Endothelial cell of umbilical vein (primary cell): Measurements from ENCODE around the gene ERRFI1. TPM values are rescaled to one million over a fixed set of nuclear protein-coding genes. Genes with fewer than 3 reads are reported as not detected.

Experiments used
- BruUV-seq: library from RNA; stranded (reverse); fragments of 400-500 nt; replicated peaks from 2 replicates; lab custom pipeline; 2021; lab: Mats Ljungman, UMichigan
- CTCF ChIA-PET: fragments of 300-600, 350-600 bp; sonication (Branson Sonifier 250); formaldehyde crosslinking; loops from one replicate; lab custom pipeline; 2021; ENCODE audit warnings: antibody characterized with exemption, inconsistent platforms; lab: Charles Lee
- POLR2A ChIA-PET: fragments of 300-600, 350-600 bp; sonication (Branson Sonifier 250); formaldehyde crosslinking; loops from one replicate; lab custom pipeline; 2021; ENCODE audit warnings: antibody characterized with exemption, inconsistent platforms; lab: Charles Lee
- DNase-seq: peaks from one replicate; pipeline ENCODE4 v3.0.0-alpha.2; 2011; ENCODE audit warnings: low read depth, low spot score
- FAIRE-seq: peaks from 2 replicates; lab custom pipeline; 2011; peaks lifted over from hg19 to GRCh38; lab: Jason Lieb, UNC
- H2AFZ ChIP-seq: 2 replicates; pipeline ENCODE4 v1.6.0; 2012; ENCODE audit warnings: low read depth, low read length, control low read depth, inconsistent platforms
- H3K27ac ChIP-seq: 2 replicates; pipeline ENCODE4 v1.5.1; 2011; ENCODE audit warnings: low read depth, mild to moderate bottlenecking, control low read depth, low read length, moderate library complexity; ENCODE audit not compliant: insufficient read depth
- H3K27me3 ChIP-seq, 2 experiments: 2 replicates each; pipeline versions ENCODE4 v1.6.0 to v1.6.1; 2011; ENCODE audit warnings: low read length in 2 of 2, mixed read lengths in 1 of 2; ENCODE audit not compliant: control insufficient read depth in 2 of 2, insufficient read depth in 2 of 2
- H3K36me3 ChIP-seq, 2 experiments: 2 replicates in 1 of 2; 3 replicates in 1 of 2; pipeline ENCODE4 v1.5.1; 2011; ENCODE audit warnings: low read length in 2 of 2, mild to moderate bottlenecking in 1 of 2, moderate library complexity in 1 of 2; ENCODE audit not compliant: control insufficient read depth in 2 of 2, insufficient read depth in 2 of 2; ENCODE audit errors: extremely low read depth in 1 of 2
- H3K4me1 ChIP-seq: 3 replicates; pipeline ENCODE4 v1.5.1; 2011; ENCODE audit warnings: mild to moderate bottlenecking, low read length; ENCODE audit not compliant: control insufficient read depth, insufficient read depth; ENCODE audit errors: extremely low read depth
- H3K4me2 ChIP-seq: 2 replicates; pipeline ENCODE4 v1.6.1; 2011; ENCODE audit warnings: low read length, control low read depth, mixed read lengths; ENCODE audit not compliant: insufficient read depth
- H3K4me3 ChIP-seq, 3 experiments: fragments of 200-600 bp in 1 of 3; sonication (generic), shearing (Covaris generic) in 1 of 3; replicated peaks in 1 of 3; 2 replicates each; pipeline ENCODE4 v1.5.1; 2011 to 2016; ENCODE audit warnings: control low read depth in 3 of 3, low read length in 3 of 3, mild to moderate bottlenecking in 2 of 3, inconsistent platforms in 1 of 3, low read depth in 1 of 3, moderate library complexity in 1 of 3; ENCODE audit not compliant: insufficient read depth in 1 of 3
- H3K79me2 ChIP-seq: 2 replicates; pipeline ENCODE4 v1.6.0; 2012; ENCODE audit warnings: low read length, inconsistent platforms; ENCODE audit not compliant: control insufficient read depth, insufficient read depth
- H3K9ac ChIP-seq: replicated peaks from 2 replicates; pipeline ENCODE3; 2011; ENCODE audit warnings: low read length, control low read depth; ENCODE audit not compliant: insufficient read depth; ENCODE audit errors: extremely low read depth
- H3K9me1 ChIP-seq: replicated peaks from 3 replicates; pipeline ENCODE4 v1.6.0; 2011; ENCODE audit warnings: mild to moderate bottlenecking, low read length; ENCODE audit not compliant: control insufficient read depth, insufficient read depth; ENCODE audit errors: extremely low read depth
- H3K9me3 ChIP-seq: replicated peaks from 2 replicates; pipeline ENCODE4 v1.5.1; 2012; ENCODE audit warnings: low read length, inconsistent platforms; ENCODE audit not compliant: control insufficient read depth, insufficient read depth
- H4K20me1 ChIP-seq: replicated peaks from 2 replicates; pipeline ENCODE3; 2011; ENCODE audit warnings: mild to moderate bottlenecking, low read length; ENCODE audit not compliant: control insufficient read depth, insufficient read depth; ENCODE audit errors: extremely low read depth
- EZH2 ChIP-seq: IDR thresholded peaks from 2 replicates; pipeline ENCODE4 v1.6.1; 2012; ENCODE audit warnings: borderline replicate concordance, low read depth, mild to moderate bottlenecking, moderate library complexity, low read length, inconsistent platforms; ENCODE audit not compliant: severe bottlenecking
- FOS ChIP-seq: IDR thresholded peaks from 2 replicates; pipeline ENCODE4 v1.6.1; 2011; ENCODE audit warnings: mild to moderate bottlenecking, low read length, moderate library complexity, borderline replicate concordance; ENCODE audit not compliant: insufficient read depth
- GATA2 ChIP-seq: IDR thresholded peaks from 2 replicates; pipeline ENCODE4 v1.7.0; 2011; ENCODE audit warnings: low read depth, mild to moderate bottlenecking, moderate library complexity, mixed read lengths, low read length; ENCODE audit not compliant: insufficient read length, insufficient read depth
- JUN ChIP-seq: IDR thresholded peaks from 2 replicates; pipeline ENCODE4 v1.6.1; 2011; ENCODE audit warnings: borderline replicate concordance, low read depth; ENCODE audit not compliant: insufficient read length, insufficient read depth
- MAX ChIP-seq: IDR thresholded peaks from 2 replicates; pipeline ENCODE4 v1.6.1; 2011; ENCODE audit not compliant: insufficient read depth, insufficient read length
- MYC ChIP-seq: IDR thresholded peaks from one replicate; pipeline ENCODE4 v1.6.1; 2011; ENCODE audit warnings: mild to moderate bottlenecking, low read depth, low read length
- POLR2A ChIP-seq: IDR thresholded peaks from 2 replicates; pipeline ENCODE4 v1.6.1; 2012; ENCODE audit warnings: low read depth, mild to moderate bottlenecking, control low read depth, low read length
- POLR2AphosphoS5 ChIP-seq: IDR thresholded peaks from 2 replicates; pipeline ENCODE4 v1.6.1; 2012; ENCODE audit warnings: low read depth, mild to moderate bottlenecking, control low read depth, low read length, moderate library complexity; ENCODE audit not compliant: insufficient read depth
- dilution Hi-C: fragments of 300-500 bp; cut with MboI; formaldehyde crosslinking; loops from one replicate; pipeline ENCODE4 v1.15.0; 2019; ENCODE audit warnings: low sequenced_read_pairs; ENCODE audit not compliant: extremely low pct_ligation_motif_present
- intact Hi-C: fragments of 100-400 bp; cut with micrococcal nuclease; formaldehyde crosslinking; loops from one replicate; pipeline ENCODE4 v1.10.0; 2022
- polyA plus RNA-seq, 4 experiments: library from polyadenylated mRNA; depleted of rRNA in 3 of 4; stranded (reverse) in 3 of 4; unstranded in 1 of 4; fragments of >200 nt; gene quantifications; 2 replicates each; pipeline versions ENCODE4 v1.2.1 to v1.2.3, GENCODE V29; 2011 to 2012; ENCODE audit warnings: missing spikeins in 1 of 4
- total RNA-seq: library from RNA; stranded (reverse); gene quantifications from 2 replicates; pipeline ENCODE4 v1.2.3, GENCODE V29; 2021
- TF ChIP-seq, protein P1 (sequence below), 2 donors: IDR thresholded peaks; 1 replicate in 1 of 2; 2 replicates in 1 of 2; pipeline ENCODE4 v1.5.1; 2011; ENCODE audit warnings: low read length in 2 of 2, mild to moderate bottlenecking in 2 of 2, moderate library complexity in 2 of 2, control low read depth in 1 of 2, inconsistent platforms in 1 of 2, low read depth in 1 of 2; ENCODE audit not compliant: insufficient read depth in 1 of 2; ENCODE audit errors: extremely low read depth in 1 of 2

The ERRFI1 gene
- total and polyA plus RNA-seq, 2 donors (not counting 3 experiments of a cell fraction or from before 2014, with no cell fraction given), result 28.1 to 32.0 TPM

GRCh38 chr1:7991504-7992440 is 34.3 kb downstream of the ERRFI1 start:
- no peak overlapping the region for H3K4me3 ChIP-seq
- no peaks in the 10 kb centered on the region for H3K79me2 ChIP-seq
- TF ChIP-seq FOS, result no peak
- no peak for TF ChIP-seq POLR2AphosphoS5
- TF ChIP-seq MAX, result no peak
- TF ChIP-seq POLR2A, result no peak
- no peak for TF ChIP-seq JUN
- TF ChIP-seq MYC, result no peak
- TF ChIP-seq EZH2, result no peak
- TF ChIP-seq, protein P1, sequence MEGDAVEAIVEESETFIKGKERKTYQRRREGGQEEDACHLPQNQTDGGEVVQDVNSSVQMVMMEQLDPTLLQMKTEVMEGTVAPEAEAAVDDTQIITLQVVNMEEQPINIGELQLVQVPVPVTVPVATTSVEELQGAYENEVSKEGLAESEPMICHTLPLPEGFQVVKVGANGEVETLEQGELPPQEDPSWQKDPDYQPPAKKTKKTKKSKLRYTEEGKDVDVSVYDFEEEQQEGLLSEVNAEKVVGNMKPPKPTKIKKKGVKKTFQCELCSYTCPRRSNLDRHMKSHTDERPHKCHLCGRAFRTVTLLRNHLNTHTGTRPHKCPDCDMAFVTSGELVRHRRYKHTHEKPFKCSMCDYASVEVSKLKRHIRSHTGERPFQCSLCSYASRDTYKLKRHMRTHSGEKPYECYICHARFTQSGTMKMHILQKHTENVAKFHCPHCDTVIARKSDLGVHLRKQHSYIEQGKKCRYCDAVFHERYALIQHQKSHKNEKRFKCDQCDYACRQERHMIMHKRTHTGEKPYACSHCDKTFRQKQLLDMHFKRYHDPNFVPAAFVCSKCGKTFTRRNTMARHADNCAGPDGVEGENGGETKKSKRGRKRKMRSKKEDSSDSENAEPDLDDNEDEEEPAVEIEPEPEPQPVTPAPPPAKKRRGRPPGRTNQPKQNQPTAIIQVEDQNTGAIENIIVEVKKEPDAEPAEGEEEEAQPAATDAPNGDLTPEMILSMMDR (IDR thresholded peaks at IDR 0.05; ENCODE audit: extremely low read depth in 1 of 2, insufficient read depth in 1 of 2, low read depth in 1 of 2, low read length in 2 of 2), result no peak
- TF ChIP-seq GATA2, result no peak
- ChIA-PET POLR2A (no interaction called here), CTCF (no interaction called here)
- no peak overlapping the region for H3K4me2 ChIP-seq
- no peak overlapping the region for H3K27ac ChIP-seq
- H4K20me1 ChIP-seq, result no peaks in the 10 kb centered on the region
- no peaks in the 10 kb centered on the region for H3K36me3 ChIP-seq
- H2AFZ ChIP-seq, result no peak overlapping the region
- H3K9me3 ChIP-seq, result no peaks in the 10 kb centered on the region
- DNase-seq (no peak), FAIRE-seq (no peak)
- no TSS peak for BruUV-seq
- dilution Hi-C loops, result no loop called here
- H3K9ac ChIP-seq, result no peak overlapping the region
- H3K4me1 ChIP-seq, result no peaks in the 10 kb centered on the region
- no peaks in the 10 kb centered on the region for H3K9me1 ChIP-seq
- intact Hi-C loops, result no loop called here
- no peaks in the 10 kb centered on the region for H3K27me3 ChIP-seq
